Measurements from ENCODE around the gene KAT8. TPM values are rescaled to one million over a fixed set of nuclear protein-coding genes. Genes with fewer than 3 reads are reported as not detected.

The KAT8 gene
- total RNA-seq, result 10 to 100 TPM; 61.1 to 83.1 (median 69.6) TPM
- long read RNA-seq, donor 1, transcript KAT8-201 (11 exons, 1,525 nt), result major isoform, 51 of 55 reads
- long read RNA-seq, donor 1, partial matches to known transcripts, result 1 of 55 reads
- long read RNA-seq, donor 1, other reads (novel, unspliced or antisense), result 0 of 55 reads
- long read RNA-seq, donor 2, transcript KAT8-201 (11 exons, 1,525 nt), result major isoform, 8 of 9 reads
- long read RNA-seq, donor 2, partial matches to known transcripts, result 0 of 9 reads
- long read RNA-seq, donor 2, other reads (novel, unspliced or antisense), result 1 of 9 reads

GRCh38 chr16:31117384-31118222, at the start of gene KAT8:
Gene KAT8 (plus strand): TSS chr16:31117664. CDS start chr16:31117682, 18 bp downstream.
- DNase-seq (peak; percentile 98 to 99 (median 99)), ATAC-seq (peak; percentile 96)
- TF ChIP-seq CTCF (IDR thresholded peaks at IDR 0.05), result no peak
- intact Hi-C loops (cut with DNase I, micrococcal nuclease), result no loop called here
- H3K4me1 ChIP-seq (ENCODE audit: low read depth), result peaks cover 34% of the 10 kb centered on the region
- peak within 1 kb of the TSS; percentile 50 for H3K4me3 ChIP-seq
- H3K9me3 ChIP-seq, result no peaks in the 10 kb centered on the region
- peaks cover 4% of the 10 kb centered on the region for H3K36me3 ChIP-seq (ENCODE audit: low read depth)

- ATAC-seq, result no peak
Measured at GRCh38 chr16:31071861-31072260, 45.6 kb upstream of the KAT8 start.

GRCh38 chr16:31072540-31073141, 44.8 kb upstream of the KAT8 start:
- peak in 1 of 3 donors; percentile 48 for DNase-seq
- Histone ChIP-seq H3K4me1 (ENCODE audit: low read depth) (peaks cover 17% of the 10 kb centered on the region), H3K36me3 (ENCODE audit: low read depth) (no peaks in the 10 kb centered on the region), H3K4me3 (peak overlapping the region; percentile 86), H3K9me3 (no peaks in the 10 kb centered on the region)
- peak; percentile 5 for ATAC-seq
- no peak for TF ChIP-seq CTCF (IDR thresholded peaks at IDR 0.05)
- intact Hi-C loops (cut with DNase I, micrococcal nuclease), result loop anchor here (2.0 to 10.0 kb wide), 2 partner anchors 40 to 88 kb away; partner anchors contain the start of genes HSD3B7 (in 1 of the 2) and STX4 (in 1 of the 2)

More at GRCh38 chr16:31071861-31072260, 45.6 kb upstream of the KAT8 start:
- intact Hi-C loops (cut with DNase I, micrococcal nuclease), result loop anchor here (2.0 to 10.0 kb wide), 2 partner anchors 39 to 87 kb away; partner anchors contain the start of genes HSD3B7 (in 1 of the 2) and STX4 (in 1 of the 2)
- Histone ChIP-seq H3K4me3 (no peak overlapping the region), H3K4me1 (ENCODE audit: low read depth) (peaks cover 17% of the 10 kb centered on the region), H3K9me3 (no peaks in the 10 kb centered on the region), H3K36me3 (ENCODE audit: low read depth) (no peaks in the 10 kb centered on the region)
- no peak for TF ChIP-seq CTCF (IDR thresholded peaks at IDR 0.05)
- DNase-seq, result peak in 1 of 3 donors; percentile 30

- no peaks in the 10 kb centered on the region for H3K9me3 ChIP-seq
- intact Hi-C loops (cut with DNase I, micrococcal nuclease), result loop anchor here (2.0 to 10.0 kb wide), 2 partner anchors 41 to 89 kb away; partner anchors contain the start of genes HSD3B7 (in 1 of the 2) and STX4 (in 1 of the 2)
- no peaks in the 10 kb centered on the region for H3K36me3 ChIP-seq (ENCODE audit: low read depth)
- peaks cover 17% of the 10 kb centered on the region for H3K4me1 ChIP-seq (ENCODE audit: low read depth)
- peak; percentile 93 to 97 (median 93) for DNase-seq
- TF ChIP-seq CTCF (IDR thresholded peaks at IDR 0.05), result no peak
- H3K4me3 ChIP-seq, result peak overlapping the region; percentile 86
- peak; percentile 88 for ATAC-seq
Measured at GRCh38 chr16:31073142-31073969, 44.1 kb upstream of the KAT8 start.
